GM18873 (cell line): Measurements from ENCODE around the gene SLC4A2.
"Not testable (repeated sequence)": the region's sequence is repeated elsewhere in the genome, so short reads cannot be mapped to it uniquely, and the experiment has no call there.

Experiments
- ATAC-seq: cut with Tn5 transposase; IDR thresholded peaks from one replicate; pipeline ENCODE4 v1.9.1; 2021; ENCODE audit warnings: mild to moderate bottlenecking, moderate library complexity, moderate number of reproducible peaks; ENCODE audit not compliant: unreplicated experiment, low FRiP score

SLC4A2 gene

DNA sequence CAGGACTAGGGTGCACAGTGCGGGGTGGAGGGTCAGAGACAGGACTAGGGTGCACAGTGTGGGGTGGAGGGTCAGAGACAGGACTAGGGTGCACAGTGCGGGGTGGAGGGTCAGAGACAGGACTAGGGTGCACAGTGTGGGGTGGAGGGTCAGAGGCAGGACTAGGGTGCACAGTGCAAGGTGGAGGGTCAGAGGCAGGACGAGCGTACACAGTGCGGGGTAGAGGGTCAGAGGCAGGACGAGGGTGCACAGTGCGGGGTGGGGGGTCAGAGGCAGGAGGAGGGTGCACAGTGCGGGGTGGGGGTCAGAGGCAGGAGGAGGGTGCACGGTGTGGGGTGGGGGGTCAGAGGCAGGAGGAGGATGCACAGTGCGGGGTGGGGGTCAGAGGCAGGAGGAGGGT lies 15.9 kb upstream of the SLC4A2 start:
- not testable (repeated sequence) for ATAC-seq

DNA sequence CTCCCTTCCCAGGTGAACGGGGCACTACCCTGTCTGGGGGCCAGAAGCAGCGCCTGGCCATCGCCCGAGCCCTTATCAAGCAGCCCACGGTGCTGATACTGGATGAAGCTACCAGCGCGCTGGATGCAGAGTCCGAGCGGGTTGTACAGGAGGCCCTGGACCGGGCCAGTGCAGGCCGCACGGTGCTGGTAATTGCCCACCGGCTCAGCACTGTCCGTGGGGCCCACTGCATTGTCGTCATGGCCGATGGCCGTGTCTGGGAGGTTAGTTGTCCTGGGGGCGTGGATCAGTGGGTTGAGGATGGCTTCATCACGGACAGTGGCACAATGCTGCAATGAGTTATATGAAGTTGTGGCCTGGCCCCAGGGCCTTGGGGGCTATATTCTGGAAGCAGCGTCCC lies 15.4 kb upstream of the SLC4A2 start:
- ATAC-seq, result no peak

DNA sequence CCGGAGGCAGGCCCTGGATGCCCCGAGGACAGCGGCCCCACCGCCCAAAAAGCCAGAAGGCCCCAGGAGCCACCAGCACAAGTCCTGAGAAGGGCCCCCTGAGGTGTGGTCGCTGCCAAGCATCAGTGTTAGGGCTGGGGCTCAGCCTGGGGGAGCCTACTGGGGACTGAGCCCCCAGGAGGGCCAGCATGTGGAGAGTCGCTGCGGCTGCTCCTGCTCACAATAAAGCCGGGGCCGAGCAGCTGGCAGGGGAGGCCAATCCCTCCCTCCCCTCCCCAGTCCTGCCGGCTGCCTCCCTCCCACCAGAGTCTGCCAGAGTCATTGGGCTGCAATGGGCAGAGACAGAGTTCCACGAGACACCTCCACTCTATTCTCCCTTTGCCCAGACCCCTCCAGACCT lies 14.1 kb upstream of the SLC4A2 start:
- no peak for ATAC-seq

DNA sequence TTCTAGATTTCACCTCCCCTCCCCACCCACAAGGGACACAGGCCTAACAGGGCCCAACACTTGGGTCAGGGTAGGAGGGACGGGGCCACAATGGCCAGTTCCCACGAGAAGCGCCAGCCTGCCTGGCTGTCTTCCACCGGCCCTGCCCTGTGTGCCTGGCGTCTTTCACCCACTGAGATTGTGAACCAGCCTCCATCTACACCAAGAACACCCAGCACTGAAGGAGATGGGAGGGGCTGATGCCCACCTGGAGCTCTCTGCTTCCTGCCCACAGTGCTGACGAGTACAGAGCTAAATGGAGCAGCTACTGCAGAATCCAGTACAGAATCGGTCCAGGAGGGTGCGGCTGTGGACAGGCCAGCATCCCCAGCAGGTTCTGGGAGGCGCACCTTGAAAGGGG lies 13.4 kb upstream of the SLC4A2 start:
- ATAC-seq, result no peak

DNA sequence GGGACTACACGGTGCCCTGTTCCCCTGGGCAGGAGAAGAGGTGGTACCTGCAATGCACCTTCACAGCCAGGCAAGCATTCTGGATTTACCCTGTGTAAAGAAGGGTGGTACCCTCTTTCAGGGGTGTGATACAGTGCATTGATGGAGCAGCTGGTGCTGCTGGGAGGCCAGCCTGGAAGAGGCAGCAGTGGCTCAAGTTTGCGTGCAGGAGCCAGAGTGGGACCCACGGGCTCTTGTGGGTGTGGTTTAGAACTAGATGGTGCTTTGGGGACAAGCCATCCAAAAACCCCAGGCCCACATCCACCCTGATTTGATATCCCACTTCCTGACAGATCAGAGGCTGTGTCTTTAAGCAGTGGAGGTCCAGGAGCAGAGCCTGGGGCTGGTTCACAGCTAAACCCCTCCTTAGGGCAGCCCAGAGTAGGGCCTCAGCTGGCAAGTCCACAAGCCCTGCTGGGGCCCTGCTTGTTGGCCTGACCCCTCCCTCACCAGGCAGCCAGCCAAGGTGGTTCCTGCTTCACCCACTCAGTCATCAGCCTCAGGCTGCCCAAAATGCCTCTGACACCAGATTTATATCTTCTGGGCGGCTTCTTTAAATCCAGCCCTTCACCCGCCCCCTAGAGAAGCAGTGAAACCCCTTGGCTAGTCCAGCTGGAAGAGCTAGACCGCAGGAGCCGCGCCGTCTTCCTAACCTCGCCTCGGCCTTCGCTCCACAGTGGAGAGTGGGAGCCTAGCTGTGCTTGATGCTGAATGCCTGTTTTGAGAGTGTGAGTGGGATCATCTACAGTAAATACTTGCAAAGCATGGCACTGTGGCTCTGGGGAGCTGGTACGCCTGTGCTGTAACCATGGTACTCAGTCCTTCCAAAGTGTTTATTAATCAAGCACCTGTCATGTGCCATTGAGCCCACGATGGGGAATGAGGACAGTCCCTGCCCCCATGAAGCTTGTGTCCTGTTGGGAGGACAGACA lies 12.5 kb upstream of the SLC4A2 start:
- ATAC-seq, result no peak

DNA sequence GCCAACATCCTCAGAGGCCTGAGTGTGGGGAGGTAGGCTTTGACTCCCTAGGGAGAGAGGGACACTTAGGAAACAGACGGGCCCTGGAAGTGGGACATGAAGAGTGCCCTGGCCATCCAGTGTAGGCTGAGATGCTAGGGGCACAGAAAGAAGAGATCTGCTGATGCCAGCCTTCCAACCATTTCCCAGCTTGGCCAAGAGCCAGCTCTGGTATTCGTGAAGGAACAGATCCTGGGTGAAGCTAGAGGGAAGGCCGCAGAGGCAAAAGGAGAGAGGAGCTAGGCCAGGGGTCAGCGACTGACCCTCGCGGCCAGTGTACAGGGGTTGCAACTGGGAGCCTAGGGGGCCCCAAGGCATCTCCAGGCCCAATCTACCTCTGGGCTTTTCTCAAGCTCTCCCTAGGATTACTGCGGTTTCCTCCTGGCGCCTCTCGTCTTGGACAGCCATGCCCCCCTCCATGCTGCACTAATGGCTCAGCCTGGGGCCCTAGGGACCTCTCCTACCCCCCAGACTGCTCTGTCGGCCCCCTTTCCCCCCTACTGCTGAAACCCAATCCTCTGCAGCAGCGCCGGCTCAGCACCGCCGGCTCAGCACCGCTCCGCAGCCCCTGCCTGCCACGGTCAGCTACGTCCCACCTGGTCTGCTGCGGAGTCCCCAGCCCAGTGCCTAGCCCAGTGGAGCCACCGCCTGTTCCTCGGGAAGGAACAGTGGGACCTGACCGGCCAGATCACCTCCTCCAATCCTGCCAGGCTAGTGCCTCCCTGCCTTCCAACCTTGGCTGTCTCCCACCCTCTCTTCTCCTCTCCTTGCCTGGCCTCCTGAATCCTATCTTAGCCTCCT lies 11.2 kb upstream of the SLC4A2 start, which contains the start of gene ASIC3:
Gene ASIC3 (plus strand): TSS at position 556 of the 840 bp plus-strand sequence. CDS start 355 bp downstream, outside the sequence.
- ATAC-seq, result no peak

DNA sequence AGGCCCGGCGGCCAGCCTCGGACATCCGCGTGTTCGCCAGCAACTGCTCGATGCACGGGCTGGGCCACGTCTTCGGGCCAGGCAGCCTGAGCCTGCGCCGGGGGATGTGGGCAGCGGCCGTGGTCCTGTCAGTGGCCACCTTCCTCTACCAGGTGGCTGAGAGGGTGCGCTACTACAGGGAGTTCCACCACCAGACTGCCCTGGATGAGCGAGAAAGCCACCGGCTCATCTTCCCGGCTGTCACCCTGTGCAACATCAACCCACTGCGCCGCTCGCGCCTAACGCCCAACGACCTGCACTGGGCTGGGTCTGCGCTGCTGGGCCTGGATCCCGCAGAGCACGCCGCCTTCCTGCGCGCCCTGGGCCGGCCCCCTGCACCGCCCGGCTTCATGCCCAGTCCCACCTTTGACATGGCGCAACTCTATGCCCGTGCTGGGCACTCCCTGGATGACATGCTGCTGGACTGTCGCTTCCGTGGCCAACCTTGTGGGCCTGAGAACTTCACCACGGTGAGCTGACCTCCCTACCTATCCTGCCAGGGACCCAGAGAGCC lies 10.4 kb upstream of the SLC4A2 start:
- no peak for ATAC-seq

DNA sequence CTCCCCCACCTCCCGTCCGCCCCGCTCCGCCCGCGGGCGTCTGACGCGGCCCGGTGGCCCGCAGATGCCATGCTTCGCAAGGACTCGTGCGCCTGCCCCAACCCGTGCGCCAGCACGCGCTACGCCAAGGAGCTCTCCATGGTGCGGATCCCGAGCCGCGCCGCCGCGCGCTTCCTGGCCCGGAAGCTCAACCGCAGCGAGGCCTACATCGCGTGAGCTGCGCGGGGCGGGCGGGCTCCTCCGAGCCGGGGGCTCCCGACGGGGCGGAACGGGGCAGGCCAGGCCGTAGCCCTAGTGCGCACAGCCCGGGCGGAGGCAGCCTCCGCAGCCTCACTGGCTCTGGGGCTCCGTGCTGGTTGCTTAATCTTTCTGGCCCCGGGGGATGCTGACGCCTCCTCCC lies 8.3 kb upstream of the SLC4A2 start:
- ATAC-seq, result no peak

DNA sequence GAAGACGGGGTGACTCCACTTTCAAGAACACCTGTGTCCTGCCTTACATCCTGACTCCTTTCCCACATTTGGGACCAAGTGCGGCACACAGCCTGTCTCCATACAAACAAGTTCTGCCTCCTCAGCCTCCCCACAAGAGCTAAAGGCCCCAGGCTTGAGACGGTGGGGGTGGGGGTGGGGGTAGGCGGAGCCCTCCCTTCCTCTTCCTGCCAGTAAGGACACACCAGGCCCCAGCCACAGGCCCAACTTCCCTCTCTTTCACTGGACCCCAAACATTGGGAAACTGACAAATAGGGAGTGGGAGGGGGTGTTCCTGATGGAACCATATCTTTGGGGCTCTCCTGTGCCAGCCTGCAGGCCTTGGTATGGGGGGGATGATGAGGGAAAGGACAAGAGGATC lies 6.3 kb upstream of the SLC4A2 start:
- no peak for ATAC-seq

DNA sequence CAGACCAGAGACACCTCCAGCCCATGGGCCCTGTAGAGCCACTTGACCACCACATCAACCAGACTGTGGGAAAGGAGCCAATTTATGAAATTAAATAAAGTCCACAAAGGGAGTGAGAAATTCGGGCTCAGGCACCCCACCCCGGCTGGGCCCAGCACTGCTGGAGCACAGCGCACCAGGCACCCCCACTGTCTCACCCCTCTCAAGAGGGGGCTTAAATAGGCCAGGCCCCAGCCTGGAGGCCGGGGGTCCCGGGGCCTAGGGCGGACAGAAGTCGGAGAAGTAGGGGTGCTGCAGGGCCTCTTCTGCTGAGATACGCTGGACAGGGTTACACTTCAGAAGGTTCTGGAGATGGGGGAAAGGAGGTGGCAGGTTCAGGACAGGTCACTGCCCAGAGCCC lies 5.6 kb upstream of the SLC4A2 start:
- no peak for ATAC-seq

DNA sequence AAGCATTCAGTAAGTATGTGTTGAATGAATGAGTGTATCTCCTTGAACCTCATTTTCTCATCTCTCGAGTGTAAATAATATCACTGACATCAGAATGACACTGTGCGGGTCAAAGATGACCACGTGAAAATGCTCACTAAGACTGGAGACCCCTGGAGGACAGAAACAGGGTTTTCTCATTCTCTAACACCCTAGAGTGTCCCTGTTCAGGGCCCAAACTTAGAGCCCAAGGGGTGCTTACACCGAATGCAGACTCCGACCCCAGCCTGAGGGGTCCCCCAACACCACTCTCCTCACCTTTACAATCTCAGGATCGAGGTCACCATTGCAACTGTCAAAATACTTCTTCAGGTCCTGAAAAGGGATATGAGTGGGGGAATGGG lies 3.1 kb upstream of the SLC4A2 start:
- ATAC-seq, result no peak

DNA sequence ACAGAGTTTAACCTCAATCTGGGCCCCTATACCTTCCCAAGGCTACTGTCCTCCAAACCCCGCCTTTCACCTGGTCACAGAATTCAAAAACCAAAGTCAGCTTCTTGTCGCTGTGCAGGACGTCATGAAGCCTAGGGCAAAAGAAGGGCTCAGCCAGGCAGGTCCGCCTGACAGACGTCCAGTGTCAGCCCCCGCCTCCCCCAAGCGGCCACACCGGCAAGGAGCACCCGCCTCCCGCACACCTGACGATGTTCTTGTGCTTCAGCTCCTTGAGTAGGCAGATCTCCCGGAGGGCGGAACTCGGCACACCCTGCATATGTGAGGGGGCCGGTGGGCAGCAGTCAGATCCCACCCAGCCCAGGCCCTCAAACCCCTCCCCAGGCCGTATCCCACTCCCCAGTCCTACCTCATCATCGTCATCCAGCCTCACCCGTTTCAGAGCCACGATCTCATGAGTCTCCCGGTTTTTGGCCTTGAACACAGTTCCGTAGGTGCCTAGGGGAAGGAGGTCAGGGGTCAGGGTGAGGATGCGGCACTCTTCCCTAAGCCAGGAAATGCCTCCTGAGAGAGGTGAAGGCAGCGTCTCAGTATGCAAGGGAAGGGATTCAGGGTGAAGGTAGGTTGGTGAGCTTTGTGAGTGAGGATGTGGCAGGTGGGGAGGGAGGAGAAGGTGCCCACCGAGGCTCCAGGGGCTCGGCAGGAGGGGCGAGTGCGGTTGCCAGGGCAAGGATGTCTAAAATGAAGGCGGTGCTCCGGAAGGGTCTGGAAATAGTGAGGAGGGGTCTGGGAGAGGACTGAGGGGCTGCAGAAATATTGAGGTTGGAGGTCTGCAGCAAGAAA lies 2.5 kb upstream of the SLC4A2 start:
- no peak for ATAC-seq

DNA sequence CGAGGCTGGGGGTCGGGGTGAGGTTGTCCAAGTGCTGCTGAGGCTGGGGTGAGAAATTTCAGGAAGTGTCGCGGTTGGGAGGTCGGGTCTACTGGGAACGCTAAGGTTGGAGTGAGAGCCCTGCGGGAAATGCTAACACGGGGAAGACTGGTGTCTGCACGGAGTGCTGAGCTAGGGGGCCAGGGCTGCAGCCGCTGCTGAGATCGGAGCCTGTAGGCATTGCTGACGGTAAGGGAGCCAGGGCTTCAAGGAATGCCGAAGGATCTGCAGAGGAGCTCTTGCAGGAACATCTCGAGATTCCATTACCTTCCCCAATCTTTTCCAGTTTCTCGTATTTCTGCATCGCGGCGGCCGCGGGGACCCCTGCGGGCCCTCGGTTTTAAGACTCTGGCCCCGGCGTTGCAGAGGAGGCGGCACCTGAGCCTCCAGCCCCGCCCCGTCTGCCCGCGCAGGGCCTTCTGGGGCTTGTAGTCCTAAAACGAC lies 1.8 kb upstream of the SLC4A2 start, which contains the start of gene CDK5:
Gene CDK5 (minus strand): TSS at position 392 of the 483 bp plus-strand sequence. CDS start 49 bp downstream, at position 343.
- peak; percentile 21 for ATAC-seq

DNA sequence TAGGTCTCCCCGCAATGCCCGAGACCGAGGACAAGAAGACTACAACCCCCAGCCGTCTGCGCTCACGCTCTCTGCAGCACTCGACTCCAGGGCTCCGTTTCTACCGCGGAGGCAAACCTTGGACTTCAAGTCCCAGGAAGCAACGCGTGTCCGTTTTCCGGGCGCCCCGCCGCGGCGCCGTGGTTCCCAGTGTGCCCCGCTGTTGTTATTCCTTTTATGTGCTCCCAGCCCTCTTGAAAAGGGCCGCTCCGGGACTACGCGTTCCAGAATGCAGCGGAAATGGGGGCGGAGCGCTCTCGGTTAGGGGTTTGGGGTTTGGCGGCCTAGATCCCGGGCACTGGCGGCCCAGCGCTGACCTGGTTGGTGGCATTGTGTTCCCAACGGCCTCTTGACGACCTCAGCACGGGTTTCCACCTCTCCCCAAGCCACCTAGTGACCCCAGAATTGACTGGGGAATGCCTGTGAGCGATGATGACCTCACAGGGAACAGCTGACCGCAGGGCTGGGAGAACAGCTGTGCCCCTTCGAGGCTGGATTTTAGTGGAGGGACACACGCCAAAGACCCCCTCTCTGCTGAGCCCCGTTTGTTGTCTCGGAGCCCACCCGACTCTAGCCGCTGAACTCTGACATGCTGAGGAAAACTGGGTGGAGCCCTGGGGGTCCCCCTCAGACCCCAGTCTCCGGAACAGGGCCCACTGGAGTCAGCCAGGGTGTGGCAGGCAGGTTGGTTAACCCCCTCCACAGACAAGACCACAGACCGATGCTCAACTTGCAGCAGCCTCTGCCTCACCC lies 1.2 kb upstream of the SLC4A2 start:
- peak; percentile 82 for ATAC-seq

DNA sequence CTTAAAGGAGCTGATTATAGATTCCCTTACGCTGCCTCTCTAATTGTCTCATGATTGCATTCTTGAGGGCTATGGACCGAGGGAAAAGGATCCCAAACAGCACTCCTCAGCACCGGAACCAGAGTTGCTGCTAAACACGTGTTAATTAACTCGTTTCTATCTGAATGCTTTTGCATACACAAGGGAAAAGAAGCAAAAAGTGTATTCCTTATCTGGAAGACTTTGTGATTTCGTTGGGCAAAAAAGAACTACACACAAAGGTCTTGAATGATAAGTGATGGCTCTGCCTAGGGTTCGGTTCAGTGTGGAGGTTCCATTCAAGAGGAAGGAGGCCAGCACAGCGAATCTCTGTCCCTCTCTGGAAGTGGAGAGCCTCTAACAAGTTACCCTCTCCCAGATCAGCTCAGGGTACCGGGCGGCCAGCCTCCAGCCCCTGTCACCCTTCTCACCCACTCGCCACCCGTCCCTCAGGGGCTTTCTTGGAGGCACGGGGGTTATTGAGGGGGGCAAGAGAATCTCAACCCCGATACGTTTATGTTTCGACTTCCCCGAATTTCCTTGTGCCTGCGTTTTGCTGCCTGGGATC lies 515 bp upstream of the SLC4A2 start:
- ATAC-seq, result no peak

DNA sequence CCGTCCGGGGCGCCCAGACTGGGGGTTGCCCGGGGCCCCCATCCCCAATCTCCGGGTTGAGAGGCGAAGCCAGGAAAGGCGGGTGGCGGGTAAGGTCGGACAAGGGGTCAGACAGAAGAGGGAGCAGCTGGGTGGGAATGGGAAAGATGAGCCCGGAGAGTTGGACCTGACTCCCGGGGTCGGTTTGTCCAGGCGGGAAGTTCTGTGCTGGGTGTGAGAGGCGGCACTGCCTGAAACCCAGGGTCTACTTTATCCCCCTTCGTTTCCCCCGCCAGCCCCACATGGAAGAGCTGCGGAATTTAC lies 675 bp downstream of the SLC4A2 start:
- no peak for ATAC-seq

DNA sequence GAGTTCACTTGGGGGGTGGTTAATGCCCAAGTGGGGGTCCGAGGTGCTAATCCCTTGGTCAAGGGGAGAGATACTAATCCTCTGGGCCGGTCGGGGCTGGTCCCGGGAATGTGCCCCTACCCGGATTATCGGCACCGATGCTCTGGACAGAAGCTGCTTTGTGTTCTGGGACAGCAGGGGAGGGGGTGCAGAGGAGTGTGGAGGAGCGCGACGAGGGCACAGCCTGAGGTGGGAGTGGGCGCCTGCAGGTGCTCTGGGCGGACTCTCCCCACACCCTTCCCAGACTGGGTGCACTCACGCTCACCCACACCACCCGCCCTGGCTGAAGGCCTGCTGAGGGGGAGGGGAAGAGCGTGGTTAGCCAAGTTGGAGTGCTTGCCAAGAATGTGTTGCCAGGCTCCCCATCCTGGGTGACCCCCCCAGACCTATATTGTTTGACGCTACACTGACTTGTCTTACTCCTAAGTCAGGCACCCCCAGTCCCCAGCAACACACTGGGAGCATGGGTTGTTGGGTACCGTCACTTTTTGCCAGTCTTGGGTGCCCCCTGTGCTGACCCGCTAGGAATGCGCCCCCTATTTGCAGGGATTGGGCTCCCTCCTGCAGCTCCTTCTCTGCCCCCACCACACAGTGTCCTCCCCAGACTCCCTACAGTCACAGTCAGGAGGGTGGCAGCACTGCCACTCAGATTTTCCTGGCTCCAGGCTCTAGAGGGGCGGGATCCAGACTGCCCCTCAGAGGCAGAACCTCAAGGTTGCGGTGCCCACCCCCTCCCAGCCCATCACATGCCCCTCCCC lies 1.2 kb downstream of the SLC4A2 start:
- ATAC-seq, result no peak
